ENCODE measurements around the gene SLC7A5.

Gene SLC7A5

GRCh38 chr16:87822108-87822970, 47.0 kb downstream of the SLC7A5 start (continued):
- no peak for TF ChIP-seq ZBTB6 (tag by site-specific recombination; IDR thresholded peaks at IDR 0.05)
- TF ChIP-seq ZNF211 (tag by site-specific recombination; IDR thresholded peaks at IDR 0.05; ENCODE audit: low read depth): no peak
- TF ChIP-seq ZNF37A (tag by site-specific recombination; IDR thresholded peaks at IDR 0.05): no peak
- no peak for TF ChIP-seq ZNF707 (tag by site-specific recombination; IDR thresholded peaks at IDR 0.05)
- TF ChIP-seq, protein P1, sequence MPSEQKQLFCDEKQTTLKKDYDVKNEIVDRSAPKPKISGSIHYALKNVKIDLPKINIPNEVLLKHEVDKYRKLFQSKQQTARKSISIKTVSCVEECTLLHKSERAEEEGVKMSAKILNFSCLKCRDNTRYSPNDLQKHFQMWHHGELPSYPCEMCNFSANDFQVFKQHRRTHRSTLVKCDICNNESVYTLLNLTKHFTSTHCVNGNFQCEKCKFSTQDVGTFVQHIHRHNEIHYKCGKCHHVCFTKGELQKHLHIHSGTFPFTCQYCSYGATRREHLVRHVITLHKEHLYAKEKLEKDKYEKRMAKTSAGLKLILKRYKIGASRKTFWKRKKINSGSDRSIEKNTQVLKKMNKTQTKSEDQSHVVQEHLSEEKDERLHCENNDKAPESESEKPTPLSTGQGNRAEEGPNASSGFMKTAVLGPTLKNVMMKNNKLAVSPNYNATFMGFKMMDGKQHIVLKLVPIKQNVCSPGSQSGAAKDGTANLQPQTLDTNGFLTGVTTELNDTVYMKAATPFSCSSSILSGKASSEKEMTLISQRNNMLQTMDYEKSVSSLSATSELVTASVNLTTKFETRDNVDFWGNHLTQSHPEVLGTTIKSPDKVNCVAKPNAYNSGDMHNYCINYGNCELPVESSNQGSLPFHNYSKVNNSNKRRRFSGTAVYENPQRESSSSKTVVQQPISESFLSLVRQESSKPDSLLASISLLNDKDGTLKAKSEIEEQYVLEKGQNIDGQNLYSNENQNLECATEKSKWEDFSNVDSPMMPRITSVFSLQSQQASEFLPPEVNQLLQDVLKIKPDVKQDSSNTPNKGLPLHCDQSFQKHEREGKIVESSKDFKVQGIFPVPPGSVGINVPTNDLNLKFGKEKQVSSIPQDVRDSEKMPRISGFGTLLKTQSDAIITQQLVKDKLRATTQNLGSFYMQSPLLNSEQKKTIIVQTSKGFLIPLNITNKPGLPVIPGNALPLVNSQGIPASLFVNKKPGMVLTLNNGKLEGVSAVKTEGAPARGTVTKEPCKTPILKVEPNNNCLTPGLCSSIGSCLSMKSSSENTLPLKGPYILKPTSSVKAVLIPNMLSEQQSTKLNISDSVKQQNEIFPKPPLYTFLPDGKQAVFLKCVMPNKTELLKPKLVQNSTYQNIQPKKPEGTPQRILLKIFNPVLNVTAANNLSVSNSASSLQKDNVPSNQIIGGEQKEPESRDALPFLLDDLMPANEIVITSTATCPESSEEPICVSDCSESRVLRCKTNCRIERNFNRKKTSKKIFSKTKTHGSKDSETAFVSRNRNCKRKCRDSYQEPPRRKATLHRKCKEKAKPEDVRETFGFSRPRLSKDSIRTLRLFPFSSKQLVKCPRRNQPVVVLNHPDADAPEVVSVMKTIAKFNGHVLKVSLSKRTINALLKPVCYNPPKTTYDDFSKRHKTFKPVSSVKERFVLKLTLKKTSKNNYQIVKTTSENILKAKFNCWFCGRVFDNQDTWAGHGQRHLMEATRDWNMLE (tag by site-specific recombination; conservative IDR thresholded peaks at IDR 0.05; ENCODE audit: low read depth): no peak

DNA sequence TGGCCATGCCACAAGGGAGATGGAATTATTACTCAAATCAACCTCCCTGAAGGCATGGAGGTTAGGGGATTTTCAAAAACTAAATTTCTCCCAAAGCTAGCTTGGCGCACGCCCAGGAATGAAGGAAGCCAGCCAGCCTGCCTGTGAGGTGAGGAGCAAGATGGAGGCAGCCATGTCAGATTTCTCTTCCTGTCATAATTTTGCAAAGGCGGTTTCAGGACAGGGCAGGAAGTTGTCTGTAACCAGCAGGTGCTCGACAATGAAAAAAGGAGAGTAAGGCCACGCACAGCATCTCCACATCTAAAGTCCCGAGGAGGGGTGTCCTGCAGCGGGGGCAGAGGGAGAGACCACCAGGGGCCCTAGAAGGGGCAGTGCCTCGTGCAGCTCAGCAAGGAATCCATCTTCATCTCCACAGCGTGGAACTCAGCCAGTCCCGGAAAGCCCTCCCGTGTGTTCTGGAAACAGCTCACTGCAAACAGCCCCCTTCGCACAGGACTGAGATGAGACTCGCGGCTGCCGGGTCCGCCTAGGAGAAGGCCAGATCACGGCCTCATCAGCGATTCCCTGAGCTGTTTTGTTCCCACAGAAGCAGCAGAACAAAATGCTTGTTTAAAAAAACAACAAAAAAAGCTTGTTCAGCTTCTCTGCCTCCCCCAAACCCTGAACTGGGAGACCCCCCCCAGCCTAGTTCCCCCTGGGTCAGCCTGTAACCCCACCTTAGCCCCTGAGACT, 47.8 kb downstream of the SLC7A5 start:
- Histone ChIP-seq H3K27ac (ENCODE audit: extremely low read depth, low read depth, low read length) (no peak overlapping the region), H3K9me3 (ENCODE audit: control insufficient read depth, insufficient read depth, low read depth, low read length) (no peaks in the 10 kb centered on the region), H3K36me3 (ENCODE audit: control insufficient read depth in 2 of 2, insufficient read depth in 1 of 2, low read length in 2 of 2) (no peaks in the 10 kb centered on the region), H3K4me3 (ENCODE audit: low read depth, low read length) (no peak overlapping the region), H3K4me1 (ENCODE audit: control insufficient read depth, insufficient read depth, low read length) (no peaks in the 10 kb centered on the region)
- TF ChIP-seq PRDM10 (tag by site-specific recombination; IDR thresholded peaks at IDR 0.05) (peak; percentile 32; the same call in 1 of the 2 replicates), ZNF324 (tag by site-specific recombination; IDR thresholded peaks at IDR 0.05) (no peak)
- ChIA-PET CTCF (interaction anchor here (0.5 kb wide), 1 partner anchor 44 kb away, joined by 4 read pairs; no protein-coding TSS in a partner anchor), POLR2A (interaction anchor here (0.6 kb wide), 1 partner anchor 54 kb away, joined by 4 read pairs; no protein-coding TSS in a partner anchor)

DNA sequence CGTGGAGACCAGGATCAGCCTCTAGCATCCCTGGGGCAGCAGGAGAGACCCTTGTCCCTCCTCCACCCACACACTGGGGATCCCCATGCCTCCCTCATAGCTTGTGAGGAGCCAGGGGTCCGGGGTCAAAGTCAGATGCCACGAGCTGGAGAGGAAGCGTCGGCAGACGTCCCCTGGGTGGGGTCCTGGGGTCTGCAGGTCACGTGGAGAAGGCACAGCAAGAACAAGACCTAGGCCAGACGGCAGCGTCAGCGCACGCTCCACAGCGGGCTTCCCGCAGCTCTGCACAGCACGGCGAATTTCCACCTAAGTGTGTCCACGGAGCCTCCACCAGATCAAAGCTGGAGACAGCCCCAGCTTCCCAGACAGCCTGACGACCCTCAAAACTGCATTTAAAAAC, 49.3 kb downstream of the SLC7A5 start:
- CTCF ChIA-PET: interaction anchor here (0.7 to 1.0 kb wide), 2 partner anchors 30 to 51 kb away, joined by 3 read pairs; no protein-coding TSS in a partner anchor
- POLR2A ChIA-PET: no interaction called here
- TF ChIP-seq ZNF280D (tag by site-specific recombination; IDR thresholded peaks at IDR 0.05) (no peak), ZBTB20 (tag by site-specific recombination; IDR thresholded peaks at IDR 0.05) (no peak), ZNF16 (tag by site-specific recombination; IDR thresholded peaks at IDR 0.05; ENCODE audit: low read depth) (no peak), FEZF1 (tag by site-specific recombination; IDR thresholded peaks at IDR 0.05) (no peak), ZFP41 (tag by site-specific recombination; IDR thresholded peaks at IDR 0.05; ENCODE audit: borderline replicate concordance) (no peak), ZNF174 (tag by site-specific recombination; IDR thresholded peaks at IDR 0.05) (no peak), ZNF529 (tag by site-specific recombination; IDR thresholded peaks at IDR 0.05; ENCODE audit: insufficient replicate concordance) (no peak), ZFP37 (tag by site-specific recombination; IDR thresholded peaks at IDR 0.05) (no peak), SCRT1 (tag by site-specific recombination; IDR thresholded peaks at IDR 0.05; ENCODE audit: borderline replicate concordance) (no peak), ZNF433 (tag by site-specific recombination; IDR thresholded peaks at IDR 0.05; ENCODE audit: low read depth) (no peak)

More for the DNA sequence above, 49.3 kb downstream of the SLC7A5 start:
- H3K9me3 ChIP-seq (ENCODE audit: control insufficient read depth, insufficient read depth, low read depth, low read length): no peaks in the 10 kb centered on the region
- no peak overlapping the region for H3K4me3 ChIP-seq (ENCODE audit: low read depth, low read length)
- no peaks in the 10 kb centered on the region for H3K36me3 ChIP-seq (ENCODE audit: control insufficient read depth in 2 of 2, insufficient read depth in 1 of 2, low read length in 2 of 2)
- no peak overlapping the region for H3K27ac ChIP-seq (ENCODE audit: extremely low read depth, low read depth, low read length)
- no peaks in the 10 kb centered on the region for H3K4me1 ChIP-seq (ENCODE audit: control insufficient read depth, insufficient read depth, low read length)
